Right lobe of liver (tissue), 4 donors: ENCODE data around the gene MYCBP2.

Experiments
- CTCF ChIP-seq, 4 donors: fragments of 200-600 bp in 3 of 4; fragments of 450-650 bp in 1 of 4; IDR thresholded peaks; one replicate each; pipeline versions ENCODE4 v1.5.1 to v1.8.0; 2016 to 2022; ENCODE audit warnings: antibody characterized with exemption in 4 of 4, mild to moderate bottlenecking in 2 of 4
- POLR2A ChIP-seq: fragments of 450-650 bp; IDR thresholded peaks from one replicate; pipeline ENCODE4 v1.6.1; 2017; ENCODE audit warnings: antibody characterized with exemption, mild to moderate bottlenecking
- donor health status: DM: no; HTN: no; CAD: no.
- donor health status: DM: no; HTN: no; CAD: no.
- donor health status: DM: no; HTN: yes; CAD: no.

- TF ChIP-seq CTCF (IDR thresholded peaks at IDR 0.05) = no peak
- TF ChIP-seq POLR2A = no peak
Observed at GRCh38 chr13:77113496-77113895, 213.4 kb downstream of the MYCBP2 start.
